Gastrocnemius medialis (tissue), 4 donors: ENCODE data around the gene COPS7A. TPM values are rescaled to one million over a fixed set of nuclear protein-coding genes. Genes with fewer than 3 reads are reported as not detected.

Experiments
- ATAC-seq, 2 donors: fragments of 150-250 bp; one replicate each; pipeline ENCODE4 v1.9.1; 2016
- DNase-seq, 2 donors: peaks; one replicate each; pipeline ENCODE4 v3.0.0-alpha.2; 2019
- H3K27ac ChIP-seq, 4 donors: fragments of 200-600 bp; sonication (generic); 1 replicate in 1 of 4; 2 replicates in 3 of 4; pipeline ENCODE4 v1.5.1; 2016 to 2018; ENCODE audit warnings: mild to moderate bottlenecking in 2 of 4, moderate library complexity in 1 of 4
- H3K27me3 ChIP-seq, 3 donors: fragments of 200-600 bp; sonication (generic) in 2 of 3; 1 replicate in 1 of 3; 2 replicates in 2 of 3; pipeline versions ENCODE4 v1.5.1 to v1.6.0; 2016 to 2019; ENCODE audit warnings: mild to moderate bottlenecking in 1 of 3, moderate library complexity in 1 of 3
- H3K36me3 ChIP-seq, 2 donors: fragments of 200-600 bp; sonication (generic) in 1 of 2; one replicate each; pipeline ENCODE4 v1.5.1; 2017 to 2018
- H3K4me1 ChIP-seq, 2 donors: fragments of 200-600 bp; sonication (generic) in 1 of 2; one replicate each; pipeline ENCODE4 v1.5.1; 2016 to 2017; ENCODE audit warnings: mild to moderate bottlenecking in 2 of 2
- H3K4me3 ChIP-seq, 4 donors: fragments of 200-600 bp; sonication (generic) in 3 of 4; 1 replicate in 1 of 4; 2 replicates in 3 of 4; pipeline ENCODE4 v1.5.1; 2016 to 2019; ENCODE audit warnings: mild to moderate bottlenecking in 2 of 4
- H3K9me3 ChIP-seq, 3 donors: fragments of 200-600 bp; sonication (generic) in 2 of 3; 1 replicate in 1 of 3; 2 replicates in 2 of 3; pipeline ENCODE4 v1.5.1; 2016 to 2019
- CTCF ChIP-seq, 5 experiments: fragments of 450-650 bp in 3 of 5; fragments of 200-600 bp in 2 of 5; sonication (generic) in 2 of 5; IDR thresholded peaks in 4 of 5; conservative IDR thresholded peaks in 1 of 5; 1 replicate in 4 of 5; 2 replicates in 1 of 5; pipeline ENCODE4 v1.5.1; 2016 to 2019; ENCODE audit warnings: antibody characterized with exemption in 5 of 5, mild to moderate bottlenecking in 3 of 5, moderate library complexity in 3 of 5
- POLR2A ChIP-seq, 2 donors: fragments of 450-650 bp; IDR thresholded peaks; one replicate each; pipeline ENCODE4 v1.6.1; 2017; ENCODE audit warnings: antibody characterized with exemption in 2 of 2, mild to moderate bottlenecking in 2 of 2, moderate library complexity in 2 of 2
- in situ Hi-C, 4 donors: fragments of 200-750 bp; cut with MboI; loops; one replicate each; pipeline versions ENCODE4 v1.15.0 to v1.8.0; 2017; ENCODE audit warnings: low sequenced_read_pairs in 4 of 4
- intact Hi-C: fragments of 100-400 bp; cut with DNase I; formaldehyde crosslinking; loops from one replicate; pipeline ENCODE4 v1.15.1; 2023; ENCODE audit warnings: low total_unique reads
- total RNA-seq, 4 donors: library from RNA; depleted of rRNA; stranded (reverse); fragments of >200 nt; gene quantifications; one replicate each; pipeline versions ENCODE4 v1.1.0 to v1.2.3, GENCODE V29; 2016

The COPS7A gene
- 100 to 1,000 TPM in 2 of 4 donors, 10 to 100 TPM in 2; 82.0 to 132 (median 99.0) TPM for total RNA-seq

- Histone ChIP-seq H3K4me1 (peaks cover 6 to 10% of the 10 kb centered on the region in 2 donors), H3K36me3 (peaks cover 1 to 20% of the 10 kb centered on the region in 2 donors), H3K4me3 (peak within 1 kb of the TSS; percentile 55 to 80 (median 74)), H3K9me3 (no peaks in the 10 kb centered on the region), H3K27ac (peak within 1 kb of the TSS; percentile 81 to 90 (median 86)), H3K27me3 (no peaks in the 10 kb centered on the region)
- intact Hi-C loops: loop anchor here (1.0 kb wide), 4 partner anchors 29 to 127 kb away; partner anchors contain the start of genes CDCA3, ING4, MLF2 and ZNF384
- ATAC-seq (peak; percentile 99), DNase-seq (peak; percentile 96 to 98)
- peak; percentile 39 to 58 for TF ChIP-seq POLR2A (IDR thresholded peaks at IDR 0.05)
- TF ChIP-seq CTCF (IDR thresholded peaks at IDR 0.05 in 4 of 5, conservative IDR thresholded peaks at IDR 0.05 in 1 of 5): no peak
- in situ Hi-C loops: loop anchor here in 1 of 4 donors (10.0 kb wide), 1 partner anchor 59 kb away; the partner anchor contains the start of gene ING4
Measured at GRCh38 chr12:6723607-6724408, at the start of gene COPS7A. TSS of gene COPS7A (plus strand) at chr12:6724046. CDS start at chr12:6724657, 611 bp downstream.

- ATAC-seq (no peak), DNase-seq (no peak)
- Histone ChIP-seq H3K27ac (no peak overlapping the region), H3K27me3 (no peaks in the 10 kb centered on the region), H3K4me3 (no peak overlapping the region), H3K9me3 (no peaks in the 10 kb centered on the region), H3K4me1 (no peaks in the 10 kb centered on the region), H3K36me3 (peaks cover 0 to 79% of the 10 kb centered on the region in 2 donors)
- intact Hi-C loops (no loop called here), in situ Hi-C loops (no loop called here)
- TF ChIP-seq CTCF (IDR thresholded peaks at IDR 0.05 in 4 of 5, conservative IDR thresholded peaks at IDR 0.05 in 1 of 5): no peak
- no peak for TF ChIP-seq POLR2A (IDR thresholded peaks at IDR 0.05)
Measured at GRCh38 chr12:6676962-6677361, 46.9 kb upstream of the COPS7A start.

- H3K4me3 ChIP-seq: no peak overlapping the region
- no peaks in the 10 kb centered on the region for H3K9me3 ChIP-seq
- H3K4me1 ChIP-seq: peaks cover 19 to 20% of the 10 kb centered on the region in 2 donors
- DNase-seq: no peak
- in situ Hi-C loops: no loop called here
- intact Hi-C loops: loop anchor here (5.0 to 10.0 kb wide), 3 partner anchors 190 to 347 kb away; partner anchors contain the start of genes EMG1, MRPL51, NCAPD2 and PHB2
- TF ChIP-seq POLR2A (IDR thresholded peaks at IDR 0.05) (no peak), CTCF (IDR thresholded peaks at IDR 0.05 in 4 of 5, conservative IDR thresholded peaks at IDR 0.05 in 1 of 5) (peak in 2 of 5 experiments; percentile 10 to 34)
- H3K36me3 ChIP-seq: peaks cover 0 to 16% of the 10 kb centered on the region in 2 donors
- no peaks in the 10 kb centered on the region for H3K27me3 ChIP-seq
- no peak overlapping the region for H3K27ac ChIP-seq
- ATAC-seq: no peak
Measured at GRCh38 chr12:6684609-6685008, 39.2 kb upstream of the COPS7A start.

- Histone ChIP-seq H3K4me1 (peaks cover 27 to 28% of the 10 kb centered on the region in 2 donors), H3K36me3 (peaks cover 0 to 16% of the 10 kb centered on the region in 2 donors), H3K9me3 (no peaks in the 10 kb centered on the region), H3K4me3 (no peak overlapping the region), H3K27me3 (no peaks in the 10 kb centered on the region), H3K27ac (no peak overlapping the region)
- intact Hi-C loops: loop anchor here (5.0 to 10.0 kb wide), 3 partner anchors 191 to 349 kb away; partner anchors contain the start of genes EMG1, MRPL51, NCAPD2 and PHB2
- ATAC-seq (no peak), DNase-seq (no peak)
- TF ChIP-seq POLR2A (IDR thresholded peaks at IDR 0.05) (no peak), CTCF (IDR thresholded peaks at IDR 0.05 in 4 of 5, conservative IDR thresholded peaks at IDR 0.05 in 1 of 5) (no peak)
- in situ Hi-C loops: no loop called here
Measured at GRCh38 chr12:6685814-6686213, 38.0 kb upstream of the COPS7A start.
